Measurements from ENCODE around the gene MAPKAPK5. TPM values are rescaled to one million over a fixed set of nuclear protein-coding genes. Genes with fewer than 3 reads are reported as not detected.

Gene MAPKAPK5
- total RNA-seq, 1 experiment from 2014 or later: 85.7 TPM

- H2BK20ac ChIP-seq (ENCODE audit: low read depth, low read length, poor library complexity, severe bottlenecking): no peak overlapping the region
- H2BK12ac ChIP-seq (ENCODE audit: insufficient read length, low read depth, low read length): no peak overlapping the region
- no peak overlapping the region for H4K8ac ChIP-seq (replicated peaks; ENCODE audit: insufficient read length, low read depth, low read length)
- no peak overlapping the region for H3K56ac ChIP-seq (ENCODE audit: insufficient read length, low read depth, low read length)
- H2BK15ac ChIP-seq (ENCODE audit: low read depth, low read length): no peak overlapping the region
- H3K18ac ChIP-seq (ENCODE audit: insufficient read length, low read depth, low read length): no peak overlapping the region
- no peak overlapping the region for H2BK120ac ChIP-seq (ENCODE audit: low read depth, low read length, poor library complexity, severe bottlenecking)
- no peak overlapping the region for H3K27ac ChIP-seq (ENCODE audit: insufficient read length, low read depth, low read length)
- Mint-ChIP-seq H3K36me3 (ENCODE audit: insufficient read depth in 1 of 3, low read depth in 3 of 3) (peaks cover 11 to 18% (median 12%) of the 10 kb centered on the region in 3 experiments), H3K27ac (no peak overlapping the region), H3K9me3 (0 out of 5 replicates have a peak, but pooled peaks cover 0 to 3% of the 10 kb centered on the region in 2 experiments), H3K4me3 (no peak overlapping the region), H3K27me3 (ENCODE audit: low read depth) (no peaks in the 10 kb centered on the region), H3K4me1 (peaks cover 8 to 12% of the 10 kb centered on the region in 2 experiments; a peak in 3 of 4 replicates)
- no peak overlapping the region for H3K4ac ChIP-seq (ENCODE audit: low read depth, low read length)
- no peak overlapping the region for H4K91ac ChIP-seq (ENCODE audit: insufficient read length, low read depth, low read length)
- H3T11ph ChIP-seq (ENCODE audit: low read length): no peak overlapping the region
- H2AFZ ChIP-seq (ENCODE audit: low read length): no peak overlapping the region
- H3K23me2 ChIP-seq (ENCODE audit: insufficient read length, low read depth, low read length, poor library complexity, severe bottlenecking): no peaks in the 10 kb centered on the region
- no peak for DNase-seq
- no peaks in the 10 kb centered on the region for H3K27me3 ChIP-seq (ENCODE audit: insufficient read depth, low read length)
- no peak overlapping the region for H2BK5ac ChIP-seq (ENCODE audit: insufficient read length, low read length)
- no peak overlapping the region for H3K9ac ChIP-seq (ENCODE audit: extremely low read depth, insufficient read length, low read length)
- H3K9me3 ChIP-seq (ENCODE audit: control insufficient read depth, low read depth, low read length): no peaks in the 10 kb centered on the region
- no peak overlapping the region for H3K4me2 ChIP-seq (ENCODE audit: insufficient read depth, insufficient read length, low read length)
- WGBS (ENCODE audit: extremely low coverage, insufficient read length, low lambda C conversion rate): no CpG with 5 or more reads among the region's 7 CpGs
- no peaks in the 10 kb centered on the region; the same call in 1 of the 2 replicates for H3K4me1 ChIP-seq (ENCODE audit: insufficient read depth, low read length)
- H2AK5ac ChIP-seq (ENCODE audit: insufficient read length, low read length): no peak overlapping the region
- H3K79me2 ChIP-seq (ENCODE audit: insufficient read depth, low read length): peaks cover 19% of the 10 kb centered on the region; the same call in 1 of the 2 replicates
- H3K79me1 ChIP-seq (ENCODE audit: insufficient read depth, low read depth, low read length, poor library complexity, severe bottlenecking): peaks cover 3% of the 10 kb centered on the region
- H4K5ac ChIP-seq (ENCODE audit: insufficient read length, low read depth, low read length): no peak overlapping the region
- H3K14ac ChIP-seq (ENCODE audit: insufficient read depth, low read length): no peak overlapping the region
- H3K23ac ChIP-seq (ENCODE audit: insufficient read length, low read depth, low read length): no peak overlapping the region
- no peaks in the 10 kb centered on the region for H4K20me1 ChIP-seq (ENCODE audit: control insufficient read depth, insufficient read depth, insufficient read length)
- TF ChIP-seq CTCF (conservative IDR thresholded peaks at IDR 0.05): no peak
Measured at GRCh38 chr12:111858778-111859177, 16.8 kb downstream of the MAPKAPK5 start.

All from H9 (cell line).